ENCODE measurements around the gene PRSS8.
A peak's percentile ranks its signal among the peaks of the same experiment; 100 is the strongest.
"Not testable (repeated sequence)": the region's sequence is repeated elsewhere in the genome, so short reads cannot be mapped to it uniquely, and the experiment has no call there.

Gene PRSS8

GRCh38 chr16:31105677-31106213 lies 29.8 kb downstream of the PRSS8 start:
- DNase-seq (ENCODE audit: low read depth): peak; percentile 69

DNA sequence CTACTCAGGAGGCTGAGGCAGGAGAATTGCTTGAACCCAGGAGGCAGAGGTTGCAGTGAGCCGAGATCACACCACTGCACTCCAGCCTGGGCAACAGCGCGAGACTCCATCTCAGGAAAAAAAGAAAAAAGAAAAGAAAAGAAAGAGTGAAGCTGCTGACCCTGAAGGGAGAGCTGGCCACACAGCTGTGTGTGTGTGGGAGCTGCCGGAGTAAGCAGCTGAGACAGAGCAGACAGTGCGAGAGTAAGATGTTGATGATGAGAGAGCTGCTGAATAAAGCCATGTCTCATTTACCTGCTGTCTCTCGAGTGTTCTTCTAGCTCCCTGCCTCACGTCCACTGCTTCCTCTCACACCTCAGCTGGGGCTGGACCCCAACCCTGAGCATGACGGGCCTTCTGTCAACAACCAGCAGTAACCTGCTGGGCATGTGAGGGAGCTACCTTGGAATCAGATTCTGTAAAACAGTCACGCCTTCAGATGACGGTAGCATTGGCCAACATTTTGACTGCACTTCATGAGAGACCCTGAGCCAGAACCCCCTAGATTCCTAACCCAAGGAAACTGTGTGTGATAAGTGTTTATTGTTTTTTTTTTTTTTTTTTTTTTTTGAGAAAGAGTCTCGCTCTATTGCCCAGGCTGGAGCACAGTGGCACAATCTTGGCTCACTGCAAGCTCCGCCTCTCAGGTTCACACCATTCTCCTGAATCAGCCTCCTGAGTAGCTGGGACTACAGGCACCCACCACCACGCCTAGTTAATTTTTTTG lies 34.5 kb downstream of the PRSS8 start:
- DNase-seq (ENCODE audit: low read depth): not testable (repeated sequence)

- DNase-seq (ENCODE audit: low read depth): no peak
Observed at GRCh38 chr16:31099860-31100638, 35.5 kb downstream of the PRSS8 start.

- DNase-seq (ENCODE audit: low read depth): peak; percentile 76
Observed at GRCh38 chr16:31094424-31095120, 41.0 kb downstream of the PRSS8 start, which contains the start of gene VKORC1. TSS of gene VKORC1 (minus strand) at chr16:31094797. CDS start at chr16:31094729, 68 bp downstream.

GRCh38 chr16:31094088-31094423 lies 41.5 kb downstream of the PRSS8 start:
- no peak for DNase-seq (ENCODE audit: low read depth)

DNA sequence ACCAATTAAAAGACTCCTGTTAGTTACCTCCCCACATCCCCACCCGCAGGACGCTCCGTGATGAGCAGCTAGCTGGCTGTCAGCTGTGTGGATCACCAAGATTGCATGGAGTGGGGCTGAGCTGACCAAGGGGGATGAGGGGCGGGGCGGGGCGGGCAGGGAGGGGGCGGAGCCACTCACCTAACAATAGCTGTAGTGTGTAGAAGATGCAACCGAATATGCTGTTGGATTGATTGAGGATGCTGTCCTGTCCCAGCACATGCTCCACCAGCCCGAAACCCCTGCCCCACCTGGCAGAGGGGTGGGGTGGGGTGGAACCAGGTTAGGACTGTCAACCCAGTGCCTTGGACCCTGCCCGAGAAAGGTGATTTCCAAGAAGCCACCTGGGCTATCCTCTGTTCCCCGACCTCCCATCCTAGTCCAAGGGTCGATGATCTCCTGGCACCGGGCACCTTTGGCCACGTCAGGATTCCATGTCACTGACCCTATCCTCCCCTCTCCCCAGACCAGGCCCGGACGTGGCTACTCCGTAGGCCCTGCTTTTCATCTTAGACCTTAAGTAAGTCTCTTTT lies 42.3 kb downstream of the PRSS8 start:
- no peak for DNase-seq (ENCODE audit: low read depth)

DNA sequence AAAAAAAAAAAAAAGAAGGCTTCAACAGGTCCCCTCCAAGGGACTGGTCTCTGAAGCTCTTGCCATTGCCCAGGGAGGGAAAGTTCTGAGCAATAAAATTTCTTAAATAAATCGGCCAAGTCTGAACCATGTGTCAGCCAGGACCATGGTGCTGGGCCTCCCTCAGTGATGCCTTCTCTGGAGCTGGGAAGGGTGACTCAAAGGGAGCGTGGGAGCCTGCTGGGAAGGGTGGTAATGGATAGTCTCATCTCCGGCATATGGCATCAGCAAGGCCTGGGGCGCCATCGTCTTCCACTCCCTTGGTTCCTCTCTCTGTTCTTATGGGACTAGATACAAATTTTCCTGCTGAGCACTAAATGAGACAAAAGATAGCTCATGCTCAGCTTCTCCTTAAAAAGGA lies 43.2 kb downstream of the PRSS8 start:
- DNase-seq (ENCODE audit: low read depth): no peak

- DNase-seq (ENCODE audit: low read depth): no peak
Observed at GRCh38 chr16:31090540-31090939, 45.0 kb downstream of the PRSS8 start.

GRCh38 chr16:31089199-31089598 lies 46.3 kb downstream of the PRSS8 start:
- no peak for DNase-seq (ENCODE audit: low read depth)

GRCh38 chr16:31088459-31089183 lies 46.9 kb downstream of the PRSS8 start, which contains the start of gene PRSS53:
TSS of gene PRSS53 (minus strand) at chr16:31088943. CDS start at chr16:31088809, 134 bp downstream.
- DNase-seq (ENCODE audit: low read depth): no peak

DNA sequence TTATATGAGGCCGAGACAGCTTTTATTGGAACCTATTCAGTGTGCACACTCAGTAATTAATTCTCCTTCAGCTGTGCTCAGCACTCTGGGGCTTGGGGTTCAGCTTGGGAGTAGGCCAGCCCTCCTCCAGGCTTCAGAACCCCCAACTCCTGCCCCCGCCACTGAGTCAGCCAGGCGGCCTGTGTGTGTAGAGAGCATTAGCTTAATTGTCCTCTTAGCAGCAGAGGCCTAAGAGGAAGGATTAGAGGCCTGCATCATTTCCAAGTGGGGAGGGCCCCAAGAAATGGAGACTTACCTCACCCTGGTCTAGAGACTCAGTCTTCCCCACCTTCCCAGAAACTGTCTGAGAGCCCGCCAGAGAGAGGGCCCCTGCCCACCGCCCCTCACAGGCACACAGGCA lies 47.6 kb downstream of the PRSS8 start:
- no peak for DNase-seq (ENCODE audit: low read depth)

- no peak for DNase-seq (ENCODE audit: low read depth)
Observed at GRCh38 chr16:31087481-31087880, 48.0 kb downstream of the PRSS8 start.

GRCh38 chr16:31086629-31086906 lies 49.0 kb downstream of the PRSS8 start:
- no peak for DNase-seq (ENCODE audit: low read depth)

DNA sequence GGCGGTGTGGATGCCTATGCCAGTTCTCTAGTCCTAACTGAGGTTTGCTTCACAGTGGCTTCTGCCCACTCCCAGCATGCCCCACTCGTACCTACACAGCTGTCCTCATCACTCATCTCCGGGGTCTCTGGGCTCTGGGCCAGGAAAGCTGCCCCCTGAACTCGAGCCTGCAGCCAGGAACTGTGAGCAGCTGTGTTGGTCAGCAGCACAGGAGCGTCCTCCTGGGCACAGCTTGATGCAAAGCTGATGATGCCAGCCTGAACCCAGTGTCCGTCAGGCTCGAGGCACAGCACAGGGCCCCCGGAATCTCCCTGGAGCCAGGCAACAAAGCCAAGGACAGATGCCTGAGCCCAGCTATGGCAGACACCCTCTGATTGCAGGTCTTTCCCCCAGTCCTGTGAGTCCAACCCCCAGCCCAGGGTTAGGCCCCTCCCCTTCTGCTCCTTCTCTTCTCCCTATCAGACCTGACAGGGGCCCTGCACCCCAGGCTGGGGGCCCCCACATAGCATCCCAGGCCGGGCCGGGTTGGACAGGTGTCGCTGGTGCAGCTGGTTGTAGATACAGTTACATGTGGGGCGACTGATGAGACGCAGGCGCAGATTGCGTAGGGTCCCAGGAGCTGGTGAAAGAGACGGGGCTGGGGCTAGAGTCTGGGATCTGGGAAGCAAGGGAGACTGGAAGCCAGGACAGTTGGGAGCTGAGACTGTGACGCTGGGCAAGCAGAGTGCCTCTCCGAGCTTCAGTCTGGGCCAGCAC lies 49.5 kb downstream of the PRSS8 start:
- no peak for DNase-seq (ENCODE audit: low read depth)

DNA sequence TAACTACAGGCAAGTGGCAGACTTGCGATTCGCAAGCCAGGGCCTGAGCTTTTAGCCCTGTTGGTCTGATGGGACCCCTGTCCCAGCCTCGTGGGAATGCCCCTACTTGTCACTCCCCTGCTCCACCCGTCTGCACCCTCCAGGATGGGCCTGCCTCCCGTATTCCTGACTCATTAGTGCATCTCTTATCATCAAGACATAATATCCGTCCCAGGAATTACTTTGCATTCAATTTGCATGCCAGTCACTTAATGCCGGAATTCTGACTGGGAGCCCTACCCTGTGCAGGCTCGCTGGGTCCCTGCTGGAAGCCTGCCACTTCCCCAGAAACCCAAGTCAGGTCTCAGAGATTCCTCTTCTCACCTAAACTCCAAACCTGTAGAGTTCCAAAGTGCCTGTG lies 50.1 kb downstream of the PRSS8 start:
- DNase-seq (ENCODE audit: low read depth): no peak

- no peak for DNase-seq (ENCODE audit: low read depth)
Observed at GRCh38 chr16:31084584-31085302, 50.8 kb downstream of the PRSS8 start.

DNA sequence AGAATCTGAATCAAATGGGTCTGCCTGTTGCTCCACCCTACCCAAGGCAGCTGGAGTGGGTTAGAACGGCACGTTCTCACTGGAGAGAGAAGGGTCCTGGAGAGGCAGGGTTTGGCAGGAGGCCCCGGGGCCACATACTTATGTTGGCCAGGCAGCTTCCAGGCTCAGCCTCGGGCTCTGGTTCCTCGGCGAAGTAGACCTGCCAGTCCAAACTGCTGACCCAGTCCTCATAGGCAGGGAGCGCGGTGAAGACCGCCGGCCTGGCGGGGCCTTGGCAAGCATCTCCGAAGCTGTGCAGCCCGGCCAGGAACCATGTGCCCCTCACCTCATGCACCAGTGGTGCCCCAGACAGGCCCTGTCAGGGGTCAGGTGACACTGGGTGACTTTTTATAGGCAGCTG lies 51.5 kb downstream of the PRSS8 start:
- no peak for DNase-seq (ENCODE audit: low read depth)

DNA sequence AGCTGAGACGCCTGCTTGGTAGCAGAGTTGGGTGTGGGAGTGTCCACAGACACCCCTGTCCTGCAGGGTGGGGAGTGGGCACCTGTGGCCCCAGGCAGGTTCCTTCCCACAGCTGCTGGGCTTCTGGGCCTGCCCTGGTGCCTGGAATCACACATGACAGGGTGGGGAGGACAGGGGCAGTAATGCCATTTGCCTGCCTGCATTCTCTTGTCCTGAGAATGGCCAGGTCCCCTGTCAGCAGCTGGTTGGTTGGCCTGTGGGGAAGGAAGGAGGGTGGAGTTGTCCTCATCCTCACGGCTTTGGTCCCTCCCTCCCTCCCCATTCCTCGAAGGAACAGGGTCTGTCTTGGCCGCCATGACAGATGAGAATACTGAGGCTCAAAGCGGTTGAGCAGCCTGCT lies 52.0 kb downstream of the PRSS8 start:
- no peak for DNase-seq (ENCODE audit: low read depth)

GRCh38 chr16:31083081-31083480 lies 52.4 kb downstream of the PRSS8 start:
- no peak for DNase-seq (ENCODE audit: low read depth)

DNA sequence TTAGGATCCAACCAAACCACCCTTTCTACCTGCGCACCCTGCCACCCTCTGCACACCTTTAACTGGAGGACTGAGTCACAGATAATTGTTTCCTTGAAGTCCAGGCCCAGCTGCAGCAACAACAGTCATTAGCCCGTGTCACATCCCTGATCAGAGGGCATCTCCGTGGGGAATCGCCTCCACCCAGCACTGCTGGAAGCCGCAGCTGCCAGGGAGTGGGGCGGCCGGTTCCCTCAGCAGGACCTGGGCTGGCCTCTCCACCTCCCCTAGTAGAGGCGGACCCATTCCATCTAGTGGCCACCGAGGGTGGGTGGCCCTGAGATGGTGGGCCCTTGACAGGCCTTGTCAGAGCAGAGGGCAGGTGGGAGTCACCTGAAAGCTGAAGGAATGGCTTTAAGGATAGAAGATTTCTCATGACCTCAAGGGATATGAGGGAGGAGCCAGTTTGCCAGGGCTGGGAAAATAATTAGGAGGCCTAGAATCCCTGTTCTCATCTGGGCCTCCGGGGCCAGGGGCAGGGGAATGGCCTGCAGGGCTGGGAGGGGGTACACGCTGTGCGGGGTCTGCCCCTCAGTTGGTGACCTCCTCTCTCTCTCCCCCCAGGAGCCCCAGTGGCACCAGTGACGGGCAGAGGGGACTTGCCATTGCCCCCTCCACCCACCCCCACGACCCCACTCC lies 53.0 kb downstream of the PRSS8 start:
- DNase-seq (ENCODE audit: low read depth): no peak
